Breast epithelium (tissue), 3 donors: ENCODE data around the gene RTN1.

Source experiments
- CTCF ChIP-seq, 3 donors: fragments of 450-650 bp; IDR thresholded peaks; one replicate each; pipeline ENCODE4 v1.5.1; 2016 to 2017; ENCODE audit warnings: antibody characterized with exemption in 3 of 3, mild to moderate bottlenecking in 3 of 3, moderate library complexity in 3 of 3
- POLR2AphosphoS5 ChIP-seq, 3 donors: sonication (generic); formaldehyde crosslinking; IDR thresholded peaks; one replicate each; pipeline ENCODE4 v1.6.1; 2017; ENCODE audit warnings: antibody characterized with exemption in 3 of 3

GRCh38 chr14:59871166-59871495 lies 555 bp upstream of the RTN1 start:
- TF ChIP-seq CTCF (IDR thresholded peaks at IDR 0.05) (no peak), POLR2AphosphoS5 (IDR thresholded peaks at IDR 0.05) (no peak)
